Measurements from ENCODE around the gene YDJC. TPM values are rescaled to one million over a fixed set of nuclear protein-coding genes. Genes with fewer than 3 reads are reported as not detected.

The YDJC gene
- total and polyA plus RNA-seq, 9 of the 15 experiments (the other 6 are each of a cell fraction or from before 2014, with no cell fraction given): 13.5 to 871 (median 164) TPM

DNA sequence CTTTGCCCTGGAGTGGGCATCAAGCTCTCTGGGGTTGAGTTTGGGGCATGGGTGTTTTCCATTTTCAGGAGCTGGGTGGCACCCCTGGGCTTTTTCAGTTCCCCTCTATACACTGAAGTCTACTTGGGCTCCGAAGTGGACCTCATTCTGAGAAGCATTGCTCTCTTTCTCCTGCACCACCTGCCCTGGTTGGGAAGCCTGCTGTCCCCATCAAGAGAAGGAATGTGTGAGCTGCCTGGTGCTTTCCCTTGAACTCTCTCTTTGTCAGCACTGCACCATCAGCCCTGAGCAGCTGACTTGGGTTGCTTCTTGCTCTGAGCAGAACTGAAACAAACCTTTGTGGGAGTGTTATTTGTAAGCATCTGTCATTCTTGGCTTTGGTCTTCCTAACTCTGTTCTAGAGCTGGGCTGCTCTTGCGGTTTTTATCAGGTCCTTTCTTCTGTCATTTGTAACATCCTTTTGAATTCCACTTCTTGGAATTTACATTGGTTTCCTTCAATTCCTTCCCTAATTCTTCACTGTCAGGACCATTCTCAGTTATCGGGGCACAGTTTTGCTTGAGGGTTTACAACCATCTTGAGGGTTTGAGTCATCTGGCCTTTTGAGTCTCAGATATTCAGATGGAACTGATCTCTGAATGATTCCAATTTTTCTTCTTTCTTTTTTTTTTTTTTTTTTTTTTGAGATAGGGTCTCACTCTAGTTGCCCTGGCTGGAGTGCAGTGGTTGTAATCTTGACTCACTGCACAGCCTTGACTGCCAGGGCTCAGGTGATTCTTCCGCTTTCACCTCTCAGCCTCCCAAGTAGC, 41.8 kb downstream of the YDJC start (continued):
- no peak for TF ChIP-seq NRF1 (conservative IDR thresholded peaks at IDR 0.05 in 1 of 2, IDR thresholded peaks at IDR 0.05 in 1 of 2)
- no peak for TF ChIP-seq ZNF431 (CRISPR knock-in tag; IDR thresholded peaks at IDR 0.05)
- peak; percentile 63; the same call in 1 of the 2 replicates for TF ChIP-seq ZNF212 (CRISPR knock-in tag; IDR thresholded peaks at IDR 0.05)
- no peak; the same call in 1 of the 2 replicates for TF ChIP-seq HNRNPUL1 (IDR thresholded peaks at IDR 0.05; ENCODE audit: low read length)
- no peak for TF ChIP-seq SMAD1 (IDR thresholded peaks at IDR 0.05; ENCODE audit: low read depth, low read length, partially characterized antibody)
- no peak for TF ChIP-seq DDX20 (tag; IDR thresholded peaks at IDR 0.05; ENCODE audit: low read depth)
- no peak for TF ChIP-seq KDM5B (IDR thresholded peaks at IDR 0.05; ENCODE audit: insufficient replicate concordance, low read depth, low read length)
- TF ChIP-seq, protein P1, sequence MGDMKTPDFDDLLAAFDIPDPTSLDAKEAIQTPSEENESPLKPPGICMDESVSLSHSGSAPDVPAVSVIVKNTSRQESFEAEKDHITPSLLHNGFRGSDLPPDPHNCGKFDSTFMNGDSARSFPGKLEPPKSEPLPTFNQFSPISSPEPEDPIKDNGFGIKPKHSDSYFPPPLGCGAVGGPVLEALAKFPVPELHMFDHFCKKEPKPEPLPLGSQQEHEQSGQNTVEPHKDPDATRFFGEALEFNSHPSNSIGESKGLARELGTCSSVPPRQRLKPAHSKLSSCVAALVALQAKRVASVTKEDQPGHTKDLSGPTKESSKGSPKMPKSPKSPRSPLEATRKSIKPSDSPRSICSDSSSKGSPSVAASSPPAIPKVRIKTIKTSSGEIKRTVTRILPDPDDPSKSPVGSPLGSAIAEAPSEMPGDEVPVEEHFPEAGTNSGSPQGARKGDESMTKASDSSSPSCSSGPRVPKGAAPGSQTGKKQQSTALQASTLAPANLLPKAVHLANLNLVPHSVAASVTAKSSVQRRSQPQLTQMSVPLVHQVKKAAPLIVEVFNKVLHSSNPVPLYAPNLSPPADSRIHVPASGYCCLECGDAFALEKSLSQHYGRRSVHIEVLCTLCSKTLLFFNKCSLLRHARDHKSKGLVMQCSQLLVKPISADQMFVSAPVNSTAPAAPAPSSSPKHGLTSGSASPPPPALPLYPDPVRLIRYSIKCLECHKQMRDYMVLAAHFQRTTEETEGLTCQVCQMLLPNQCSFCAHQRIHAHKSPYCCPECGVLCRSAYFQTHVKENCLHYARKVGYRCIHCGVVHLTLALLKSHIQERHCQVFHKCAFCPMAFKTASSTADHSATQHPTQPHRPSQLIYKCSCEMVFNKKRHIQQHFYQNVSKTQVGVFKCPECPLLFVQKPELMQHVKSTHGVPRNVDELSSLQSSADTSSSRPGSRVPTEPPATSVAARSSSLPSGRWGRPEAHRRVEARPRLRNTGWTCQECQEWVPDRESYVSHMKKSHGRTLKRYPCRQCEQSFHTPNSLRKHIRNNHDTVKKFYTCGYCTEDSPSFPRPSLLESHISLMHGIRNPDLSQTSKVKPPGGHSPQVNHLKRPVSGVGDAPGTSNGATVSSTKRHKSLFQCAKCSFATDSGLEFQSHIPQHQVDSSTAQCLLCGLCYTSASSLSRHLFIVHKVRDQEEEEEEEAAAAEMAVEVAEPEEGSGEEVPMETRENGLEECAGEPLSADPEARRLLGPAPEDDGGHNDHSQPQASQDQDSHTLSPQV (IDR thresholded peaks at IDR 0.05): no peak
- no peak for TF ChIP-seq TEAD2 (tag; IDR thresholded peaks at IDR 0.05)
- TF ChIP-seq ZNF324 (CRISPR knock-in tag; IDR thresholded peaks at IDR 0.05): peak; percentile 64; the same call in 1 of the 2 replicates
- no peak for TF ChIP-seq GABPB1 (CRISPR knock-in tag; IDR thresholded peaks at IDR 0.05)
- no peak for TF ChIP-seq MCM5 (IDR thresholded peaks at IDR 0.05; ENCODE audit: low read depth)
- TF ChIP-seq EHMT2 (IDR thresholded peaks at IDR 0.05): no peak
- TF ChIP-seq POU5F1 (IDR thresholded peaks at IDR 0.05; ENCODE audit: borderline replicate concordance, low read depth, low read length, partially characterized antibody): no peak
- TF ChIP-seq KDM2B (CRISPR knock-in tag; IDR thresholded peaks at IDR 0.05): no peak
- TF ChIP-seq XRCC4 (IDR thresholded peaks at IDR 0.05; ENCODE audit: extremely low read depth, insufficient read depth, insufficient read length): no peak
- no peak for TF ChIP-seq NFRKB (IDR thresholded peaks at IDR 0.05; ENCODE audit: low read depth)
- no peak for TF ChIP-seq CREM (IDR thresholded peaks at IDR 0.05; ENCODE audit: low read depth)
- no peak for TF ChIP-seq PTRF (tag; IDR thresholded peaks at IDR 0.05)
- TF ChIP-seq FOXM1 (IDR thresholded peaks at IDR 0.05; ENCODE audit: low read depth): no peak
- no peak for TF ChIP-seq FOXM1 (CRISPR knock-in tag; IDR thresholded peaks at IDR 0.05; ENCODE audit: low read depth)
- no peak for TF ChIP-seq NR2F6 (CRISPR knock-in tag; IDR thresholded peaks at IDR 0.05)
- no peak for TF ChIP-seq ZC3H11A (IDR thresholded peaks at IDR 0.05; ENCODE audit: low read depth, low read length)
- TF ChIP-seq SP2 (IDR thresholded peaks at IDR 0.05; ENCODE audit: extremely low read depth, low read depth, low read length, poor library complexity, severe bottlenecking): no peak
- TF ChIP-seq ZNF408 (CRISPR knock-in tag; IDR thresholded peaks at IDR 0.05; ENCODE audit: low read depth): no peak
- no peak for TF ChIP-seq ZNF224 (CRISPR knock-in tag; IDR thresholded peaks at IDR 0.05)
- TF ChIP-seq RB1 (IDR thresholded peaks at IDR 0.05; ENCODE audit: low read depth): no peak

All from K562 (cell line).